ENCODE measurements around the gene SDK2.
"Not testable (repeated sequence)": the region's sequence is repeated elsewhere in the genome, so short reads cannot be mapped to it uniquely, and the experiment has no call there.

SDK2 gene

GRCh38 chr17:73489991-73490390 lies 154.3 kb downstream of the SDK2 start:
- no peak for DNase-seq (ENCODE audit: low read depth in 1 of 2, low spot score in 1 of 2)

- no peak for DNase-seq (ENCODE audit: low read depth in 1 of 2, low spot score in 1 of 2)
These were observed 154.9 kb downstream of the SDK2 start for GRCh38 chr17:73489333-73489732.

- no peak for DNase-seq (ENCODE audit: low read depth in 1 of 2, low spot score in 1 of 2)
These were observed 159.1 kb downstream of the SDK2 start for GRCh38 chr17:73485130-73485529.

GRCh38 chr17:73482894-73483293 lies 161.4 kb downstream of the SDK2 start:
- DNase-seq (ENCODE audit: low read depth in 1 of 2, low spot score in 1 of 2), result no peak

- no peak for DNase-seq (ENCODE audit: low read depth in 1 of 2, low spot score in 1 of 2)
These were observed 162.0 kb downstream of the SDK2 start for GRCh38 chr17:73482251-73482716.

GRCh38 chr17:73481676-73482075 lies 162.6 kb downstream of the SDK2 start:
- DNase-seq (ENCODE audit: low read depth in 1 of 2, low spot score in 1 of 2), result no peak

- DNase-seq (ENCODE audit: low read depth in 1 of 2, low spot score in 1 of 2), result no peak
These were observed 163.5 kb downstream of the SDK2 start for GRCh38 chr17:73480740-73481139.

GRCh38 chr17:73478768-73479424 lies 165.3 kb downstream of the SDK2 start:
- no peak for DNase-seq (ENCODE audit: low read depth in 1 of 2, low spot score in 1 of 2)

- DNase-seq (ENCODE audit: low read depth in 1 of 2, low spot score in 1 of 2), result no peak
These were observed 165.9 kb downstream of the SDK2 start for GRCh38 chr17:73478334-73478733.

- no peak for DNase-seq (ENCODE audit: low read depth in 1 of 2, low spot score in 1 of 2)
These were observed 167.3 kb downstream of the SDK2 start for GRCh38 chr17:73476890-73477350.

- DNase-seq (ENCODE audit: low read depth in 1 of 2, low spot score in 1 of 2), result no peak
These were observed 169.8 kb downstream of the SDK2 start for GRCh38 chr17:73474370-73474988.

GRCh38 chr17:73472715-73473114 lies 171.5 kb downstream of the SDK2 start:
- not testable (repeated sequence) for DNase-seq (ENCODE audit: low read depth in 1 of 2, low spot score in 1 of 2)

- DNase-seq (ENCODE audit: low read depth in 1 of 2, low spot score in 1 of 2), result no peak
These were observed 172.3 kb downstream of the SDK2 start for GRCh38 chr17:73471924-73472323.

GRCh38 chr17:73470316-73470826 lies 173.9 kb downstream of the SDK2 start:
- no peak for DNase-seq (ENCODE audit: low read depth in 1 of 2, low spot score in 1 of 2)

GRCh38 chr17:73469311-73469710 lies 174.9 kb downstream of the SDK2 start:
- no peak for DNase-seq (ENCODE audit: low read depth in 1 of 2, low spot score in 1 of 2)

- DNase-seq (ENCODE audit: low read depth in 1 of 2, low spot score in 1 of 2), result no peak
These were observed 176.0 kb downstream of the SDK2 start for GRCh38 chr17:73468221-73468620.

- DNase-seq (ENCODE audit: low read depth in 1 of 2, low spot score in 1 of 2), result no peak
These were observed 176.6 kb downstream of the SDK2 start for GRCh38 chr17:73467651-73468050.

GRCh38 chr17:73466704-73467433 lies 177.4 kb downstream of the SDK2 start:
- no peak for DNase-seq (ENCODE audit: low read depth in 1 of 2, low spot score in 1 of 2)

GRCh38 chr17:73465953-73466230 lies 178.4 kb downstream of the SDK2 start:
- DNase-seq (ENCODE audit: low read depth in 1 of 2, low spot score in 1 of 2), result no peak

GRCh38 chr17:73465130-73465952 lies 178.9 kb downstream of the SDK2 start:
- DNase-seq (ENCODE audit: low read depth in 1 of 2, low spot score in 1 of 2), result no peak

GRCh38 chr17:73464447-73464846 lies 179.8 kb downstream of the SDK2 start:
- DNase-seq (ENCODE audit: low read depth in 1 of 2, low spot score in 1 of 2), result no peak

All from activated T-helper 1 cell treated with anti-CD3 and anti-CD28 coated beads, Interleukin-2, amount 50 U/mL, for 16 hours (primary cell).